ENCODE data around the gene C16orf92. TPM values are rescaled to one million over a fixed set of nuclear protein-coding genes. Genes with fewer than 3 reads are reported as not detected.
"Not testable (repeated sequence)": the region's sequence is repeated elsewhere in the genome, so short reads cannot be mapped to it uniquely, and the experiment has no call there.

C16orf92 gene
- total and polyA plus RNA-seq, 2 experiments from 2014 or later, result not detected

GRCh38 chr16:30032083-30032819 lies 9.3 kb downstream of the C16orf92 start:
- no peaks in the 10 kb centered on the region for H3K9me3 ChIP-seq (ENCODE audit: low read depth)
- H3K27me3 ChIP-seq, result peaks cover 52% of the 10 kb centered on the region
- H3K36me3 ChIP-seq, result no peaks in the 10 kb centered on the region
- DNase-seq (ENCODE audit: low read depth in 1 of 2, low spot score in 1 of 2), result peak; percentile 71 to 78
- H3K4me1 ChIP-seq (ENCODE audit: low read depth), result no peaks in the 10 kb centered on the region
- H3K4me3 ChIP-seq, result no peak overlapping the region
- H3K27ac ChIP-seq, result no peak overlapping the region
- TF ChIP-seq, protein P1, sequence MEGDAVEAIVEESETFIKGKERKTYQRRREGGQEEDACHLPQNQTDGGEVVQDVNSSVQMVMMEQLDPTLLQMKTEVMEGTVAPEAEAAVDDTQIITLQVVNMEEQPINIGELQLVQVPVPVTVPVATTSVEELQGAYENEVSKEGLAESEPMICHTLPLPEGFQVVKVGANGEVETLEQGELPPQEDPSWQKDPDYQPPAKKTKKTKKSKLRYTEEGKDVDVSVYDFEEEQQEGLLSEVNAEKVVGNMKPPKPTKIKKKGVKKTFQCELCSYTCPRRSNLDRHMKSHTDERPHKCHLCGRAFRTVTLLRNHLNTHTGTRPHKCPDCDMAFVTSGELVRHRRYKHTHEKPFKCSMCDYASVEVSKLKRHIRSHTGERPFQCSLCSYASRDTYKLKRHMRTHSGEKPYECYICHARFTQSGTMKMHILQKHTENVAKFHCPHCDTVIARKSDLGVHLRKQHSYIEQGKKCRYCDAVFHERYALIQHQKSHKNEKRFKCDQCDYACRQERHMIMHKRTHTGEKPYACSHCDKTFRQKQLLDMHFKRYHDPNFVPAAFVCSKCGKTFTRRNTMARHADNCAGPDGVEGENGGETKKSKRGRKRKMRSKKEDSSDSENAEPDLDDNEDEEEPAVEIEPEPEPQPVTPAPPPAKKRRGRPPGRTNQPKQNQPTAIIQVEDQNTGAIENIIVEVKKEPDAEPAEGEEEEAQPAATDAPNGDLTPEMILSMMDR (IDR thresholded peaks at IDR 0.05; ENCODE audit: low read depth, low read length), result peak; percentile 88

- H3K4me3 ChIP-seq, result no peak overlapping the region
- no peaks in the 10 kb centered on the region for H3K4me1 ChIP-seq (ENCODE audit: low read depth)
- no peak overlapping the region for H3K27ac ChIP-seq
- DNase-seq (ENCODE audit: low read depth in 1 of 2, low spot score in 1 of 2), result no peak
- peaks cover 52% of the 10 kb centered on the region for H3K27me3 ChIP-seq
- no peaks in the 10 kb centered on the region for H3K36me3 ChIP-seq
- TF ChIP-seq, protein P1 (IDR thresholded peaks at IDR 0.05; ENCODE audit: low read depth, low read length), result no peak
- H3K9me3 ChIP-seq (ENCODE audit: low read depth), result no peaks in the 10 kb centered on the region
Measured at GRCh38 chr16:30033270-30033669, 10.3 kb downstream of the C16orf92 start.

DNA sequence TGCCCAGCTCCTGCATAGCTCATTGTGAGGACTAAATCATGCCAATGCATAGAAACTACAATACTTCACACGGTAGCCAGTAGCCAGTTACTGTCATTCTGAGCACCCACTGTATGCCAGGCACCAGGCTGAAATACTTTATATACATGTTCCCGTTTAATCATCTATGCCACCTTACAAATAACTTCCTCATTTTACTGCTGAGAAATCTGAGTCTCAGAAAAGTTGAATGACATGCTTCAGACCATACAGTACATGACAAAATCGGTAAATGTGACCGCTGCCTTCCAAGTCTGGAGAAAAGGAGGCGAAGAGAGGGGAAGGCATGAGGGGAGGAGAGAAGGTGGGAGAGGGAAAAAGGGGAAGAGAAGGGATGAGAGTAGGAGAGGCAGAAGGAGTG lies 17.2 kb downstream of the C16orf92 start:
- Histone ChIP-seq H3K4me3 (no peak overlapping the region), H3K27me3 (peaks cover 25% of the 10 kb centered on the region), H3K36me3 (no peaks in the 10 kb centered on the region), H3K27ac (no peak overlapping the region), H3K4me1 (ENCODE audit: low read depth) (no peaks in the 10 kb centered on the region), H3K9me3 (ENCODE audit: low read depth) (no peaks in the 10 kb centered on the region)
- no peak for DNase-seq (ENCODE audit: low read depth in 1 of 2, low spot score in 1 of 2)
- TF ChIP-seq, protein P1 (IDR thresholded peaks at IDR 0.05; ENCODE audit: low read depth, low read length), result no peak

GRCh38 chr16:30040690-30041089 lies 17.7 kb downstream of the C16orf92 start:
- not testable (repeated sequence) for DNase-seq (ENCODE audit: low read depth in 1 of 2, low spot score in 1 of 2); H3K36me3 ChIP-seq; H3K4me1 ChIP-seq (ENCODE audit: low read depth); H3K9me3 ChIP-seq (ENCODE audit: low read depth); H3K27ac ChIP-seq; H3K4me3 ChIP-seq
- H3K27me3 ChIP-seq, result peaks cover 22% of the 10 kb centered on the region

DNA sequence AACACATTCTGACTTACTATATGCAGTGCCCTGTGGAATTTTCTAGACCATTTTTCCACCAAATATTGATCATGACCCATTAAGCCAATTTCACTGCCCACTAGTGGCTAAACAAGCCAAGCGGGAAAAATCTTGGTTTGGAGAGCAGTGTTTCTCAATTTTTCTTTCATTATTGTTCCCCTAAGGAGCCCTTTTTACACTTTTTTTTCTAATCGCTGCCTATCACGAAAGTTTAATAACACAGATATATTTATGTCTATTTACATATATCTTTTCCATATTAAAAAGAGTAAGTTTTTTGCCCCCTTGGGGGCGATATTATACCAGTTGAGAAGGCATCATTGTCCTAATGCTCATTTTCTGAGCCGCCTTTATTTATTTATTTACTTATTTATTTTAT lies 18.8 kb downstream of the C16orf92 start:
- H3K4me1 ChIP-seq (ENCODE audit: low read depth), result no peaks in the 10 kb centered on the region
- H3K4me3 ChIP-seq, result no peak overlapping the region
- H3K27me3 ChIP-seq, result peaks cover 12% of the 10 kb centered on the region
- no peaks in the 10 kb centered on the region for H3K9me3 ChIP-seq (ENCODE audit: low read depth)
- TF ChIP-seq, protein P1 (IDR thresholded peaks at IDR 0.05; ENCODE audit: low read depth, low read length), result peak; percentile 37
- no peak overlapping the region for H3K27ac ChIP-seq
- DNase-seq (ENCODE audit: low read depth in 1 of 2, low spot score in 1 of 2), result peak; percentile 39 to 69
- H3K36me3 ChIP-seq, result no peaks in the 10 kb centered on the region

DNA sequence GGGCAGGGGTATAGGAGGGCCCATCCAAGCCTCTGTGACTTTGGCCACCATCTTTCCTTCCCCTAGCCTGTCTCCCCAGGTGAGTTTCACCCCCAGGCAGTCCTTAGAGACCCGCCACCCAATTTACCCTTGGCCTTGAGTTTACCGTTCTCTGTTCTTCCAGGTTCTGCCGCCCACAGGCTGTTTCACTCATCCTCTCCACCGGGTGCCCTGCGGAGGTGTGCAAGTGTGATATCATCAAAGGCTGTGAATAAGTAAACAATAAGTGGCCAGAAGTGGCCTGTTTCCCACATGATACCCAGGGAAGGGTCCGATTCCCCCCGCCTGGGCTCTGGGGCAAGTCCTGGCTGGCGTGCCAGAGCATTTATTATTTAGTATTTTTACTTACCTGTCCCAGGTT lies 23.2 kb downstream of the C16orf92 start:
- Histone ChIP-seq H3K4me1 (ENCODE audit: low read depth) (no peaks in the 10 kb centered on the region), H3K27me3 (no peaks in the 10 kb centered on the region), H3K9me3 (ENCODE audit: low read depth) (no peaks in the 10 kb centered on the region), H3K4me3 (no peak overlapping the region), H3K36me3 (no peaks in the 10 kb centered on the region), H3K27ac (no peak overlapping the region)
- TF ChIP-seq, protein P1 (IDR thresholded peaks at IDR 0.05; ENCODE audit: low read depth, low read length), result no peak
- no peak for DNase-seq (ENCODE audit: low read depth in 1 of 2, low spot score in 1 of 2)
